DOHH2 (cell line): ENCODE measurements around the gene TAF1C.
A peak's percentile ranks its signal among the peaks of the same experiment; 100 is the strongest.

Source experiments
- H3F3A ChIP-seq: fragments of 200-600 bp; sonication (generic), shearing (Covaris generic); 2 replicates; pipeline ENCODE4 v1.6.0; 2016; ENCODE audit warnings: antibody characterized with exemption, mild to moderate bottlenecking; ENCODE audit not compliant: control insufficient read depth, insufficient read depth
- H3K27ac ChIP-seq: fragments of 200-600 bp; sonication (generic); 2 replicates; pipeline ENCODE4 v1.5.1; 2014; ENCODE audit warnings: low read depth, mild to moderate bottlenecking, low read length, moderate library complexity
- H3K27me3 ChIP-seq: fragments of 200-600 bp; sonication (generic); 2 replicates; pipeline ENCODE4 v1.6.1; 2014; ENCODE audit warnings: mild to moderate bottlenecking, low read length, mixed read lengths; ENCODE audit not compliant: control insufficient read depth
- H3K36me3 ChIP-seq: fragments of 200-600 bp; sonication (generic); 2 replicates; pipeline ENCODE4 v1.6.1; 2014; ENCODE audit warnings: mild to moderate bottlenecking, low read length, moderate library complexity, mixed read lengths; ENCODE audit not compliant: control insufficient read depth
- H3K4me1 ChIP-seq: fragments of 200-600 bp; sonication (generic); 2 replicates; pipeline ENCODE4 v1.6.1; 2014; ENCODE audit warnings: mild to moderate bottlenecking, low read length, mixed read lengths; ENCODE audit not compliant: control insufficient read depth
- H3K4me2 ChIP-seq: fragments of 200-600 bp; sonication (generic); 2 replicates; pipeline ENCODE4 v1.6.0; 2014; ENCODE audit warnings: mild to moderate bottlenecking, low read length, moderate library complexity
- H3K4me3 ChIP-seq: fragments of 200-600 bp; sonication (generic); 2 replicates; pipeline ENCODE4 v1.5.1; 2014; ENCODE audit warnings: mild to moderate bottlenecking, low read length, mixed read lengths
- H3K79me2 ChIP-seq: fragments of 200-600 bp; sonication (generic); 2 replicates; pipeline ENCODE4 v1.6.1; 2014; ENCODE audit warnings: mild to moderate bottlenecking, low read length, mixed read lengths; ENCODE audit not compliant: control insufficient read depth
- H3K9me2 ChIP-seq: fragments of 200-600 bp; sonication (generic); replicated peaks from 2 replicates; pipeline ENCODE4 v1.6.1; 2014; ENCODE audit warnings: mild to moderate bottlenecking, low read length, mixed read lengths; ENCODE audit not compliant: control insufficient read depth
- H3K9me3 ChIP-seq: fragments of 200-600 bp; sonication (generic); 2 replicates; pipeline ENCODE4 v1.6.1; 2014; ENCODE audit warnings: antibody characterized with exemption, low read length, mixed read lengths; ENCODE audit not compliant: control insufficient read depth, insufficient read depth
- H4K20me1 ChIP-seq: fragments of 200-600 bp; sonication (generic); 2 replicates; pipeline ENCODE4 v1.6.0; 2014; ENCODE audit warnings: low read depth, mild to moderate bottlenecking, antibody characterized with exemption, low read length, moderate library complexity; ENCODE audit not compliant: control insufficient read depth, insufficient read depth
- EZH2phosphoT487 ChIP-seq: fragments of 200-600 bp; sonication (generic); IDR thresholded peaks from 2 replicates; pipeline ENCODE4 v1.6.1; 2017; ENCODE audit warnings: borderline replicate concordance, mild to moderate bottlenecking, antibody characterized with exemption, low read length, moderate library complexity, mixed read lengths
- TF ChIP-seq, protein P1 (sequence below): fragments of 200-600 bp; sonication (generic); IDR thresholded peaks from one replicate; pipeline ENCODE4 v1.5.1; 2014; ENCODE audit warnings: antibody characterized with exemption, mild to moderate bottlenecking, low read depth, low read length; ENCODE audit not compliant: poor library complexity, severe bottlenecking

The TAF1C gene

DNA sequence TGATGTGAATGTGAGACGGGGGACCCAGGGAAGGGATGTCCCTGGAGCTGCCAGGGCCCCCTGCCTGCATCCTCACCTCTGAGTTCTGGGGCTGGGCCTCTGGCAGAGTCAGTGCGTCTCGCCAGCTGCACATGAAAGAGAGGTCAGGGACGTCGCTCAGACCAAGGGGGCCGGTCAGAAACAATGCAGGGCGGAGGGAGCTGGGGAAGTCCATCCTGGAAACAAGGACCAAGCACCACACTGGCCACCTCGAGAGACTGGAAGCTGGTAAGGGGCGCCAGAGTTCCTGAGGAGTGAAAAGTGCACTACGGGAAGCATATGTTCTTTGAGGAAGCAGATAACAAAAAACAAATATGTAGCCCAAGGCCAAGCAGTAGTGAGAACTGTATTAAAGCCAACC lies 2.1 kb downstream of the TAF1C start:
- Histone ChIP-seq H3F3A (no peaks in the 10 kb centered on the region), H3K9me3 (no peaks in the 10 kb centered on the region), H3K9me2 (no peaks in the 10 kb centered on the region), H3K4me3 (no peak overlapping the region), H3K4me1 (peaks cover 16% of the 10 kb centered on the region), H4K20me1 (no peaks in the 10 kb centered on the region), H3K27me3 (no peaks in the 10 kb centered on the region), H3K27ac (no peak overlapping the region), H3K79me2 (peaks cover 45% of the 10 kb centered on the region), H3K36me3 (peaks cover 47% of the 10 kb centered on the region), H3K4me2 (0 out of 2 replicates have a peak overlapping the region, but pooled peaks have one; percentile 91)
- no peak for TF ChIP-seq EZH2phosphoT487
- TF ChIP-seq, protein P1, sequence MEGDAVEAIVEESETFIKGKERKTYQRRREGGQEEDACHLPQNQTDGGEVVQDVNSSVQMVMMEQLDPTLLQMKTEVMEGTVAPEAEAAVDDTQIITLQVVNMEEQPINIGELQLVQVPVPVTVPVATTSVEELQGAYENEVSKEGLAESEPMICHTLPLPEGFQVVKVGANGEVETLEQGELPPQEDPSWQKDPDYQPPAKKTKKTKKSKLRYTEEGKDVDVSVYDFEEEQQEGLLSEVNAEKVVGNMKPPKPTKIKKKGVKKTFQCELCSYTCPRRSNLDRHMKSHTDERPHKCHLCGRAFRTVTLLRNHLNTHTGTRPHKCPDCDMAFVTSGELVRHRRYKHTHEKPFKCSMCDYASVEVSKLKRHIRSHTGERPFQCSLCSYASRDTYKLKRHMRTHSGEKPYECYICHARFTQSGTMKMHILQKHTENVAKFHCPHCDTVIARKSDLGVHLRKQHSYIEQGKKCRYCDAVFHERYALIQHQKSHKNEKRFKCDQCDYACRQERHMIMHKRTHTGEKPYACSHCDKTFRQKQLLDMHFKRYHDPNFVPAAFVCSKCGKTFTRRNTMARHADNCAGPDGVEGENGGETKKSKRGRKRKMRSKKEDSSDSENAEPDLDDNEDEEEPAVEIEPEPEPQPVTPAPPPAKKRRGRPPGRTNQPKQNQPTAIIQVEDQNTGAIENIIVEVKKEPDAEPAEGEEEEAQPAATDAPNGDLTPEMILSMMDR = no peak

- no peak overlapping the region for H3K27ac ChIP-seq
- H3K27me3 ChIP-seq = no peaks in the 10 kb centered on the region
- H4K20me1 ChIP-seq = no peaks in the 10 kb centered on the region
- H3K4me2 ChIP-seq = no peak overlapping the region
- no peaks in the 10 kb centered on the region for H3F3A ChIP-seq
- peaks cover 51% of the 10 kb centered on the region for H3K36me3 ChIP-seq
- H3K4me3 ChIP-seq = no peak overlapping the region
- H3K9me2 ChIP-seq = no peaks in the 10 kb centered on the region
- TF ChIP-seq, protein P1 = no peak
- no peak for TF ChIP-seq EZH2phosphoT487
- H3K79me2 ChIP-seq = peaks cover 45% of the 10 kb centered on the region
- H3K9me3 ChIP-seq = no peaks in the 10 kb centered on the region
- H3K4me1 ChIP-seq = peaks cover 16% of the 10 kb centered on the region
Observed at GRCh38 chr16:84183911-84184591, 2.8 kb downstream of the TAF1C start.

DNA sequence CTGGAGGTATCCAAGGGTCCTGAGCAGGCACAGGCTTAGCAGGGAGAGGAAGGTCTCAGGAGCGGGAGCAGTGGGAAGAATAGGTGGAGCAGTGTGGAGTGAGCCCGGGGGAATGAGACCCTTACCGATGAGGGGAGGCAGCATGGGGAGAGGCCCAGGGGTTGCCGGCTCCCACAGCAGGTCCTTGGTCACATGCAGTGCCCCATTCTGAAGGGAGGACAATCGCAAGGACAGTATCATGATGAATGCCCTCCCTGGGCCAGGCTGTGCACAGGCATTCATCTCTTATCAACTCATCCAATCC lies 3.3 kb downstream of the TAF1C start:
- no peaks in the 10 kb centered on the region for H4K20me1 ChIP-seq

More for the DNA sequence above, 3.3 kb downstream of the TAF1C start:
- peaks cover 55% of the 10 kb centered on the region for H3K36me3 ChIP-seq
- no peaks in the 10 kb centered on the region for H3K27me3 ChIP-seq
- no peak overlapping the region for H3K27ac ChIP-seq
- H3K4me3 ChIP-seq = no peak overlapping the region
- peaks cover 45% of the 10 kb centered on the region for H3K79me2 ChIP-seq
- H3F3A ChIP-seq = no peaks in the 10 kb centered on the region
- no peaks in the 10 kb centered on the region for H3K9me3 ChIP-seq
- H3K4me2 ChIP-seq = no peak overlapping the region
- TF ChIP-seq, protein P1 = no peak
- no peak for TF ChIP-seq EZH2phosphoT487
- H3K4me1 ChIP-seq = peaks cover 16% of the 10 kb centered on the region
- H3K9me2 ChIP-seq = no peaks in the 10 kb centered on the region
